Hepatocyte (in vitro differentiated cells): ENCODE measurements around the gene SMLR1.

Experiments used
- EZH2 ChIP-seq: fragments of 200-600 bp; sonication (generic); IDR thresholded peaks from 2 replicates; pipeline ENCODE4 v1.6.1; 2016; ENCODE audit warnings: antibody characterized with exemption, mild to moderate bottlenecking, borderline replicate concordance
- EZH2phosphoT487 ChIP-seq: fragments of 200-600 bp; sonication (generic); IDR thresholded peaks from one replicate; pipeline ENCODE4 v1.6.1; 2018; ENCODE audit warnings: antibody characterized with exemption, mild to moderate bottlenecking, low read depth, moderate library complexity; ENCODE audit not compliant: unreplicated experiment, severe bottlenecking
- TF ChIP-seq, protein P1 (sequence below): fragments of 200-600 bp; sonication (generic); IDR thresholded peaks from 2 replicates; pipeline ENCODE4 v1.5.1; 2016; ENCODE audit warnings: antibody characterized with exemption, mild to moderate bottlenecking; ENCODE audit not compliant: poor library complexity

GRCh38 chr6:130879826-130880225, 52.6 kb downstream of the SMLR1 start:
- TF ChIP-seq, protein P1, sequence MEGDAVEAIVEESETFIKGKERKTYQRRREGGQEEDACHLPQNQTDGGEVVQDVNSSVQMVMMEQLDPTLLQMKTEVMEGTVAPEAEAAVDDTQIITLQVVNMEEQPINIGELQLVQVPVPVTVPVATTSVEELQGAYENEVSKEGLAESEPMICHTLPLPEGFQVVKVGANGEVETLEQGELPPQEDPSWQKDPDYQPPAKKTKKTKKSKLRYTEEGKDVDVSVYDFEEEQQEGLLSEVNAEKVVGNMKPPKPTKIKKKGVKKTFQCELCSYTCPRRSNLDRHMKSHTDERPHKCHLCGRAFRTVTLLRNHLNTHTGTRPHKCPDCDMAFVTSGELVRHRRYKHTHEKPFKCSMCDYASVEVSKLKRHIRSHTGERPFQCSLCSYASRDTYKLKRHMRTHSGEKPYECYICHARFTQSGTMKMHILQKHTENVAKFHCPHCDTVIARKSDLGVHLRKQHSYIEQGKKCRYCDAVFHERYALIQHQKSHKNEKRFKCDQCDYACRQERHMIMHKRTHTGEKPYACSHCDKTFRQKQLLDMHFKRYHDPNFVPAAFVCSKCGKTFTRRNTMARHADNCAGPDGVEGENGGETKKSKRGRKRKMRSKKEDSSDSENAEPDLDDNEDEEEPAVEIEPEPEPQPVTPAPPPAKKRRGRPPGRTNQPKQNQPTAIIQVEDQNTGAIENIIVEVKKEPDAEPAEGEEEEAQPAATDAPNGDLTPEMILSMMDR: no peak
- TF ChIP-seq EZH2: no peak
- no peak for TF ChIP-seq EZH2phosphoT487
